Tibial artery (tissue), 4 donors: ENCODE measurements around the gene PIK3C2G.

ENCODE experiments used
- DNase-seq, 2 donors: peaks; one replicate each; pipeline ENCODE4 v3.0.0-alpha.2; 2019
- H3K27ac ChIP-seq, 2 donors: fragments of 200-600 bp; sonication (generic) in 1 of 2; 1 replicate in 1 of 2; 2 replicates in 1 of 2; pipeline ENCODE4 v1.5.1; 2018 to 2019; ENCODE audit warnings: mild to moderate bottlenecking in 1 of 2
- H3K27me3 ChIP-seq, 2 donors: fragments of 200-600 bp; sonication (generic) in 1 of 2; one replicate each; pipeline versions ENCODE4 v1.5.1 to v1.6.0; 2016 to 2019
- H3K36me3 ChIP-seq, 3 donors: fragments of 200-600 bp; sonication (generic) in 2 of 3; one replicate each; pipeline ENCODE4 v1.5.1; 2016 to 2019; ENCODE audit warnings: mild to moderate bottlenecking in 2 of 3
- H3K4me1 ChIP-seq, 4 donors: fragments of 200-600 bp; sonication (generic) in 2 of 4; 1 replicate in 3 of 4; 2 replicates in 1 of 4; pipeline ENCODE4 v1.5.1; 2016 to 2019
- H3K4me3 ChIP-seq, 2 donors: fragments of 200-600 bp; sonication (generic) in 1 of 2; 1 replicate in 1 of 2; 2 replicates in 1 of 2; pipeline ENCODE4 v1.5.1; 2018 to 2019; ENCODE audit warnings: mild to moderate bottlenecking in 2 of 2
- H3K9me3 ChIP-seq, 3 donors: fragments of 200-600 bp; sonication (generic) in 1 of 3; one replicate each; pipeline ENCODE4 v1.5.1; 2016 to 2019
- intact Hi-C: fragments of 100-400 bp; cut with DNase I; formaldehyde crosslinking; loops from one replicate; pipeline ENCODE4 v1.15.0; 2023; ENCODE audit warnings: low total_unique reads
- TF ChIP-seq, protein P1 (sequence below), 2 experiments: fragments of 200-600 bp in 1 of 2; fragments of 450-650 bp in 1 of 2; IDR thresholded peaks; one replicate each; pipeline ENCODE4 v1.5.1; 2017 to 2019; ENCODE audit warnings: antibody characterized with exemption in 2 of 2, mild to moderate bottlenecking in 1 of 2, moderate library complexity in 1 of 2

PIK3C2G gene

DNA sequence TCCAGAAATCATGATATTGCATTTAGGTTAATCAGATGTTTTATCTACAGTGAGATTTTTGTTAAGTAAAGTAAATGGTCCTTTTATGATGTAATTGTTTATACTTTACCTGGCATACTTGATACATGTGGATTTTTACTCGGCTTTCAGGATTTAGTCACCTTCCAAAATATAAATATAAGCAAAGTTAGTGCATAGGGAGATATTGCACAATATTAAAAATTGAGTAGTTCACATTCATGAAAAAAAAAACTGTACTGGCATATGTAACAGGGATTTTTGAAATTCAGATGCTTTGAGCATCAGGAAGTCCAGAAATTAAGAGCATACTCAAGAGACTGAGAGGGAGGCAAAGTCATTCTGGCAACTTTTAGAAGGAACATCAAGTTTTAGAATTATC lies 303.0 kb downstream of the PIK3C2G start:
- H3K27ac ChIP-seq, result no peak overlapping the region
- no peaks in the 10 kb centered on the region for H3K27me3 ChIP-seq
- intact Hi-C loops, result no loop called here
- H3K4me3 ChIP-seq, result no peak overlapping the region
- no peaks in the 10 kb centered on the region for H3K4me1 ChIP-seq
- TF ChIP-seq, protein P1, sequence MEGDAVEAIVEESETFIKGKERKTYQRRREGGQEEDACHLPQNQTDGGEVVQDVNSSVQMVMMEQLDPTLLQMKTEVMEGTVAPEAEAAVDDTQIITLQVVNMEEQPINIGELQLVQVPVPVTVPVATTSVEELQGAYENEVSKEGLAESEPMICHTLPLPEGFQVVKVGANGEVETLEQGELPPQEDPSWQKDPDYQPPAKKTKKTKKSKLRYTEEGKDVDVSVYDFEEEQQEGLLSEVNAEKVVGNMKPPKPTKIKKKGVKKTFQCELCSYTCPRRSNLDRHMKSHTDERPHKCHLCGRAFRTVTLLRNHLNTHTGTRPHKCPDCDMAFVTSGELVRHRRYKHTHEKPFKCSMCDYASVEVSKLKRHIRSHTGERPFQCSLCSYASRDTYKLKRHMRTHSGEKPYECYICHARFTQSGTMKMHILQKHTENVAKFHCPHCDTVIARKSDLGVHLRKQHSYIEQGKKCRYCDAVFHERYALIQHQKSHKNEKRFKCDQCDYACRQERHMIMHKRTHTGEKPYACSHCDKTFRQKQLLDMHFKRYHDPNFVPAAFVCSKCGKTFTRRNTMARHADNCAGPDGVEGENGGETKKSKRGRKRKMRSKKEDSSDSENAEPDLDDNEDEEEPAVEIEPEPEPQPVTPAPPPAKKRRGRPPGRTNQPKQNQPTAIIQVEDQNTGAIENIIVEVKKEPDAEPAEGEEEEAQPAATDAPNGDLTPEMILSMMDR (IDR thresholded peaks at IDR 0.05), result no peak
- H3K9me3 ChIP-seq, result no peaks in the 10 kb centered on the region
- DNase-seq, result no peak
- no peaks in the 10 kb centered on the region for H3K36me3 ChIP-seq

DNA sequence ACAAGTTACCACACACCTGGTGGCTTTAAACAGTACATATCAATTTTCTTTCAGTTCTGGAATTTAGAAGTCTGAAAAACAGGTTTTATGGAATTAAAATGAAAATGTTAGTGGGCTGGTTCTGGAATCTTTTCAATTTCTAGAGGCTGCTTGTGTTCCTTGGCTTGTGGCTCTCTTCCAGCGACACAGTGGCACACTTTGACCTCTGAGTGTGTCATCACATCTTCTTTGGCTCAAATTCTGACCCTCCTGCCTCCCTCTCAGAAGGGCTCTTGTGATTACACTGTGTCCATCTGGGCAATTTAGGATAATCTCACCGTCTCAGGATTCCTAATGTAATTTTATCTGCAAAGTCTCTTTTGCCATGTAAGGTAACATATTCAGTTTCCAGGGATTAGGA lies 306.5 kb downstream of the PIK3C2G start:
- H3K27me3 ChIP-seq, result no peaks in the 10 kb centered on the region
- TF ChIP-seq, protein P1 (IDR thresholded peaks at IDR 0.05), result no peak
- H3K36me3 ChIP-seq, result no peaks in the 10 kb centered on the region
- H3K9me3 ChIP-seq, result no peaks in the 10 kb centered on the region
- no peak overlapping the region for H3K4me3 ChIP-seq
- H3K27ac ChIP-seq, result no peak overlapping the region
- intact Hi-C loops, result no loop called here
- no peaks in the 10 kb centered on the region for H3K4me1 ChIP-seq
- DNase-seq, result no peak

DNA sequence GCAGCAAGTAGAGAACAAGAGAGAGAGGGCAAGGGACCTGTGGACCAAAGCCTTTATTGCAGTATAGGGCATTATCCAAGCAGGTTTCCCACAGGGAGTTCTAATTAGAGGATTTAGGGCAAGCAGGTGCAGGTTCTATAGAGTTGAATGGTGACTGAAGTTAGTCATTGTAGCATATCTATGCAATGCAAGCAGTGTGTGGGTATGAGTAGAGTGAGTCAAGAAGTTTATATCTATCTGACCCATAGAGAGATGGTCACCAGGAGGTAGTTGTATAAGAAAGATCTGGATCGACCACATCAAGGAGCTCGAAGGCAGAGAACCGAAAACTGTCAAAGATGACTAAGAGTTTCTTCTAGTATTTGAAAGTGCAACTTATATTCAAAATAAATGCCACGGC lies 309.2 kb downstream of the PIK3C2G start:
- Histone ChIP-seq H3K27me3 (no peaks in the 10 kb centered on the region), H3K27ac (no peak overlapping the region), H3K4me3 (no peak overlapping the region), H3K36me3 (no peaks in the 10 kb centered on the region), H3K9me3 (no peaks in the 10 kb centered on the region), H3K4me1 (no peaks in the 10 kb centered on the region)
- TF ChIP-seq, protein P1 (IDR thresholded peaks at IDR 0.05), result no peak
- no peak for DNase-seq
- intact Hi-C loops, result no loop called here

DNA sequence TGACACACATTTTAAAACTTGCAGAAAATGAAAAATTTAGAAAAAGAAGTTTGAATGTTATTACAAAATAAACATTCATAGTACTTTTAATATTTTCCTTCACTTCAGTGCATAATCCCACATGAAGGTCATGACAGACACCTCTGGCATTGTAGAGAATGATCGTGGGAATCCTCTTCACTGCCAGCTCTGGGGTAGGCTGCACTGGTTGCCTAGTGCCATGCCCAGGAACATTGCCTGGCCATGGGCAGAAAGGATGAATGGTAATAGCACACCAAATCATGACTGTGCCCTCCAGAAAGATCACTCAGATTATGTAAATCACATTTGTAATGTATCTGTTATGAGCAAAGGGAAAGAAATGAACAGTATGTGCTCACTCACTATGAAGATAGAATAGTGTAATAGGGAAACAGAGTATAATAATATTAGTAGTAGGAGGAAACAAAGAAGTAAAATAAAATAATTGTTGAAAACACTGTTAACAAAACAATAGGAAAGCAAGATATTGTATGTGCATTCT lies 314.8 kb downstream of the PIK3C2G start:
- Histone ChIP-seq H3K36me3 (no peaks in the 10 kb centered on the region), H3K27me3 (no peaks in the 10 kb centered on the region), H3K4me1 (no peaks in the 10 kb centered on the region), H3K9me3 (no peaks in the 10 kb centered on the region), H3K4me3 (no peak overlapping the region), H3K27ac (no peak overlapping the region)
- no peak for DNase-seq
- intact Hi-C loops, result no loop called here
- TF ChIP-seq, protein P1 (IDR thresholded peaks at IDR 0.05), result no peak

DNA sequence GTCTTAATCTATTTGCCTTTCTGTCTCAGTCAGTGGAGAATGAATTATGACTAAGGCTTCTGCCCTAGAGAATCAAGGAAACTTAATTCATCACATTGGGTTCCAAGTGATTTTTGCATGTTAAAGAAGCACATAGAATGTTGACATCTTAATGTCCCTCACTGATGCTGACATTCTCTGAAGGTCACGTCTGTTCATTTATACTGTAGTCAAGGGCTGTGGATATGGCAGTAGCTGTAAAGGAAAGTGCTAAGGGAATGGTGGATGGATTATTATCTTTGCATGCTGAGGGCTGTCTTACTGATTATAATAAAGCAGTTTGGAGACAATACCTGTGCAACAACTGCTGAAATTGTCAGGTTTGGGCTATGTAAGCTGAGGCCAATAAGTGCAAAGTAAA lies 315.3 kb downstream of the PIK3C2G start:
- TF ChIP-seq, protein P1 (IDR thresholded peaks at IDR 0.05), result no peak
- Histone ChIP-seq H3K27me3 (no peaks in the 10 kb centered on the region), H3K4me1 (no peaks in the 10 kb centered on the region), H3K9me3 (no peaks in the 10 kb centered on the region), H3K27ac (no peak overlapping the region), H3K4me3 (no peak overlapping the region), H3K36me3 (peaks cover 0 to under 1% (median 0%) of the 10 kb centered on the region in 3 donors)
- intact Hi-C loops, result no loop called here
- DNase-seq, result no peak

DNA sequence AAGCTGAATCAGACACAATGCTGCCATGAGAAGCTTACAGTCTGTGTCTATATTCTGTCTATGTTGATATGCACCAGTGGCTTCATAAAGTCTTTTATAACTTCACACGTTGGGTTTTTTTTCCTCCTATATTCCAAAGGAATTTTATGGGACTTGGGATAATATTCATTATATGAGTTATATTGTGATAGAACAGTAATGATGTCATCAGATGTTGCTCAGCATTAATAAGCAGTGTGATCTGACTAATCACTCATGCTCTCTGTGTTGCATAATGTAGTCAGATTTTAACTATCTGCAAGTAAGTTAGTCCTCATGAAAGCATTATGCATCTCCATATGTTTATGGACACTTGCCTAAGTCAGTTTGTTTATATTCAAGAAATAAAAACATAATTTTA lies 316.9 kb downstream of the PIK3C2G start:
- Histone ChIP-seq H3K36me3 (peaks cover 0 to 12% (median 0%) of the 10 kb centered on the region in 3 donors), H3K4me3 (no peak overlapping the region), H3K4me1 (no peaks in the 10 kb centered on the region), H3K27ac (no peak overlapping the region), H3K27me3 (no peaks in the 10 kb centered on the region), H3K9me3 (peaks cover 0 to under 1% (median under 1%) of the 10 kb centered on the region in 3 donors)
- TF ChIP-seq, protein P1 (IDR thresholded peaks at IDR 0.05), result no peak
- intact Hi-C loops, result no loop called here
- DNase-seq, result no peak
